NCI-H146 treated with DMSO at 0.1 percent for 48 hours (cell line): ENCODE data around the gene ATP5F1D.
"Not testable (repeated sequence)": the region's sequence is repeated elsewhere in the genome, so short reads cannot be mapped to it uniquely, and the experiment has no call there.

Experiments
- DNase-seq: peaks from one replicate; lab custom pipeline; 2025; ENCODE audit not compliant: unreplicated experiment; lab: John Stamatoyannopoulos, UW

ATP5F1D gene

DNA sequence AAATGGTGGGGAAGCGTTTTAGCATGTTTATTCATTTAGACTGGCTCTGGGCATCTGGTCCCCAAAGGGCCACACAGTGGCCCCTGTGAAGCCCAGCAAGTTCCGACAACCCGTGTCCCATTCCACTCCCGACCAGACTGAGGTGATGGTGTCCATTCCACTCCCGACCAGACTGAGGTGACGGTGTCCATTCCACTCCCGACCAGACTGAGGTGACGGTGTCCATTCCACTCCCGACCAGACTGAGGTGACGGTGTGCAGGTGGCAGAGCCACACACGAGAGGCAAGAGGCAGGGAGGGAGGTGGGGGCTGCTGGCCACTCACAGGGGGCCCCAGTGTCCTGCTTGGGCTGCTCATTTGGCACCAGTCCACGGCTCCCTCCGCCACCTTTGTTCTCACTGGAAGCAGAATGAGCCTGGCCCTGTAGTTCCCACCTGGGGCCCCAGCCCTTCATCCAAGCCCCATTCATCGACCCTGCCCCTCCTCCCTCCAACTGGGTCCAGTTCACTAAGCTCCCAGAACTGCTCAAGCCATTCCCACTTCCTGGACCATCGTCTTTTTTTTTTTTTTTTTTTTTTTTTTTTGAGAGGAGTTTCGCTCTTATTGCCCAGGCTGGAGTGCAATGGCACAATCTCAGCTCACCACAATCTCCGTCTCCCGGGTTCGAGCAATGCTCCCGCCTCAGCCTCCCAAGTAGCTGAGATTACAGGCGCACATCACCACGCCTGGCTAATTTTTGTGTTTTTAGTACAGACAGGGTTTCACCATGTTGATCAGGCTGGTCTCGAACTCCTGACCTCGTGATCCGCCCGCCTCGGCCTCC lies 4.9 kb downstream of the ATP5F1D start:
- DNase-seq, result not testable (repeated sequence)

DNA sequence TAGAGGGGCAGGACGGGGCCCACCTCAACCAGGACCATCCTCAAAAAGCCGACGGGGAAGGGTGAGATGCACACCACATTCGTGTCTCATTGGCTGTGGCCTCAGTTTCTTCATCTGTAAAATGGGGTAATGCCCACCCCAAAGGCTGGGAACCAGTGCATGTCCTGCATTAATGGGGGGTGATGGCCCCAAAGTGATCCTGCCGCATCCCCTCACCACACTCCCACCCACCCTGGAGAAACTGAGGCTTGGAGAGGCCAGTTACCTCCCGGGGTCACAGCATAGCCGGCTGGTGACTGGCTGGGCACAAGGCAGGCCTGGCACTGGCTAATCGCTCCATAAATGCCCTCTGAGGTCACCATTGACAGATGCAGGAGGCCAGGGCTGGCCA lies 6.2 kb downstream of the ATP5F1D start:
- DNase-seq, result no peak

DNA sequence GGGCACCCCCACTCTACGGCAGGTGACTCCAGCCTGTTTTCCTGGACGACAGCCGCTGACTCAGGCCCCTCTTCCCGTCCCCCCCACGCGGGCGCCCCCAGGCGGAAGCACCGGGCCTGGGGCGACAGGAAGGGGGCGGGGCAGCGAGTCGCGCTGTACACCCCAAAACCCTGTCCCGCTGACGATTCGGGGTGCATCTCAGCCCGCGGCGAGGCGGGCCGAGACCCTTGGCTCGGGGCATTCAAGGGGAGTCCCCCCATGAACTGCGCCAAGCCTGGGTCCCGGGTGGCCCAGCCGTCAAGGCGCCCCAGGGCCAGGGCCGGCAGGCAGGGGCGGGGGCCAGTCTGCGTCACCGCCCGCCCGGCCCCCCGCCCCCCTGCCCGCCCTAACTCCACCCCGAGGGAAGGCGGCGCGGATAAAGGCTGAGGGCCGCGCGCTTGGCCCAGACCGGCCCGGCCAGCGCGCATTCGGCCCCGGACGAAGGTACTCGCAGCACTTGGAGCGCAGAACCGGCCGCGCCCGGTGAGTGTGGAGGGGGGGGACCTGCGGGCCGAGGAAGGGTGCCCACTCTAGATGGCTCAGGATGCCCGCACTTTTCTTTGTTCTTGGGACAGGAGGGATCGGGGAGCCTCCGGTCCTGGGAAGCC lies 6.7 kb downstream of the ATP5F1D start, which contains the start of gene MIDN:
Gene MIDN, plus strand, starts transcription at position 445 of the 647 bp plus-strand sequence. CDS start 1,714 bp downstream, outside the sequence.
- DNase-seq, result no peak

DNA sequence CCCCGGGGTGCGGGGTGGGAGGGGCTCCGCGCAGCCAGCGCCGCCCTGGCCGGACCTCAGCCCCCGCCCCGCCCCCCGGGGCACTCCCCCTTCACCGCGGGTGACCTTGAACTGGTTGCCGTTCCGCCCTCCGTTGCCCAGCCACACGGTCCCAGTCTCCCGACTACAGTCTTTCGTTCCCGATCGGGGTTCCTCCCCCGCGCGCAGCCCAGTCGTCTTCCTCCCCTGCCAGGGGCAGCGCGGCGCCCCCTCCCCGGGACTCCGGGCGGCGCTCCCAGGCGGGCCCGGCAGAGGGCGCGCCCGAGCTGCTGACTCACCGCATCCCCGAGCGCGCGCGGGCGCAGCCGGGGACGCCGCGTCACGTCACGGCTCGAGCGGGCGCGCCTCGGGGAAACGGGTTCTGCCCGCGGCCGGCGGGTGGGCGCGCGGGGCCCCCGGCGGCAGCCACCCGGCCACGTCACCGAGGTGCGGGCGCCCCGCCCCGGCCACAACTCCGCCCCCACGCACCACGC lies 7.3 kb downstream of the ATP5F1D start:
- peak; percentile 43 for DNase-seq

DNA sequence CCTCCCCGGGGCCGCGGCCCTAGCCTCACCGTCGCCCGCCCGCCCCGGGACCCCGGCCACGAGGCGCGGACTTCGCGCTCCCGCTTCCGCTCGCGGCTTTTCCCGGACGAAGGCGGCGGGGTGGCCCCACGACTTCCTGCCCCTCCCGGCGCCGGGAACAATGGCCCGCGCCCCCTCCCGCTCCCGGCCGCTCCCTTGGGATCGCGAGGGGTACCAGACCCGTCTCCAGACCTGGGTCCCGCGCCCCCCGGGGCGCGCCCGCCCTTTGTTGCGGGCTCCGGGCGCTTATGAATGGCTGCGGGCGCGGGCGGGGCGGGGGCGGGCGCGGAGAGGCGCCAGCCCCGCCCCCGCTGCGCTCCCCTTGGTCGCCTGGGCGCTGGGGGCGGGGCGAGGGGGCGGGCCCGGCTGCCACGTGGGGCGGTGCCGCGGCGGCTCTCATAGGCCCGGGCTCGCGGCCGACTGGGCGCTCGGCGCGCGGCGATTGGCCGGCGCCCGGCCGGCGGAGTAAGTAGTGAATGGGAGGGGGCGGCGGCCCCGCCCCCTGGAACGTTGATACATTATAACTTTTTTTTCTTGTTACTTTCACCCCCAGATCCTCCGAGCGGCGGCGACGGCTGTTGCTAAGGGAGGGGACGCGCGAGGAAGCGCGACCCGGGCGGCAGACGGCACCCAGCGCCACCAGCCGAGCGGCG lies 7.9 kb downstream of the ATP5F1D start:
- peak; percentile 65 for DNase-seq

DNA sequence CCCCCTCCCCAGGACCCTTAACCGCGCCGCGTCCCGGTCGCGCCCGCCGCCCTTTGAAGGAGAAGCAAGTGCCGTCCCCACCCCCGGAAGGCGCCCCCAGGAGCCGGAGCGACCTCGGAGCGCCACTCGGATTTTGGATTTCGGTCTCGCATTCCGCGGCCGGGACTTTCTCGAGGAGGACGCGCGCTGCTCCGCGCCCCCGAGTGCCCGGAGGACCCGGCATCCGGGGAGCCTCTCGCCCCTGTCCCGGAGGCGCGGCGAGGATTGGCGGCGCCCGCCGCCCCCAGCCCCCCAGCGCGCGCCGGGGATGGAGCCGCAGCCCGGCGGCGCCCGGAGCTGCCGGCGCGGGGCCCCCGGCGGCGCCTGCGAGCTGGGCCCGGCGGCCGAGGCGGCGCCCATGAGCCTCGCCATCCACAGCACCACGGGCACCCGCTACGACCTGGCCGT lies 8.5 kb downstream of the ATP5F1D start:
- no peak for DNase-seq

- DNase-seq, result peak; percentile 26
These were observed 9.1 kb downstream of the ATP5F1D start for GRCh38 chr19:1250437-1251260.

DNA sequence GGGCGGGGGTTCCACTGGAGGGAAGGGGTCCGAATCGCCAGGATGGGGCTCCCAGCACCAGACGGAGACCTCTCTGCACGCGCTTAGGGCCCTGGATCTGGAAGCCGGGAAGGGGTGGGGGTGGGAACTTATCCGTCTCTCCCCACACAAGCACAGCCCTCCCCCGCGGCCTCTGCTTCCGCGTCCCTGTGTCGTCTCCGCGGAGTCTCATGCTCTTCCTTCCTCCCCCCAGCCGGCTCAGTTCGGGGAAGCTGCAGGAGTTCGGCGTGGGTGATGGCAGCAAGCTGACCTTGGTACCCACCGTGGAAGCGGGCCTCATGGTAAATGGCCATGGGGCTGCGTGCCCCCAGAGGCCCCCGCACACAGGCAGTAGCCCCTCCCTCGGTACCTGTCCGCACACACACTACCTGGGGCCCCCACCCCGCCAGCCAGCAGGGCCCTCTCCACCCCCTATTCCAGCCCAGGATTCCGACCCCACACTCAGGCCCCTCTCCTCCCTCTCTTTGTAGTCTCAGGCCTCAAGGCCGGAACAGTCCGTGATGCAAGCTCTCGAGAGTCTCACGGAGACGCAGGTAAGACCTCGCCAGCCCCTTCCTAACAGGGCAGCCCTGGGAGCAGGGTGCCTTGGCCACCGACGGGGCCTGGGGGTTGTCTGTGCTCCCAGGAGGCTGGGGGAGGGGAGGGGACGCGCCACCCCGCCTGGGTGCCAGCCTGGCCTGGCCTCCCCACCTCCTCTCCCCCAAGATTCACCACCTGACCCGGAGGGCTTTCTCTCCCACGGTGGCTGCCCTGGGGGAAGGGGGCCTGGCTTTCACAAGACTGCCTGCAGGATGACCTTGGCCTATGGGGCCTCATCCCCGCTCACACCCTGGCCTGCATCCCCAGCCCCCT lies 10.0 kb downstream of the ATP5F1D start:
- DNase-seq, result no peak

GRCh38 chr19:1252221-1252820 lies 10.8 kb downstream of the ATP5F1D start:
- DNase-seq, result no peak

GRCh38 chr19:1252821-1253513 lies 11.4 kb downstream of the ATP5F1D start:
- DNase-seq, result no peak

DNA sequence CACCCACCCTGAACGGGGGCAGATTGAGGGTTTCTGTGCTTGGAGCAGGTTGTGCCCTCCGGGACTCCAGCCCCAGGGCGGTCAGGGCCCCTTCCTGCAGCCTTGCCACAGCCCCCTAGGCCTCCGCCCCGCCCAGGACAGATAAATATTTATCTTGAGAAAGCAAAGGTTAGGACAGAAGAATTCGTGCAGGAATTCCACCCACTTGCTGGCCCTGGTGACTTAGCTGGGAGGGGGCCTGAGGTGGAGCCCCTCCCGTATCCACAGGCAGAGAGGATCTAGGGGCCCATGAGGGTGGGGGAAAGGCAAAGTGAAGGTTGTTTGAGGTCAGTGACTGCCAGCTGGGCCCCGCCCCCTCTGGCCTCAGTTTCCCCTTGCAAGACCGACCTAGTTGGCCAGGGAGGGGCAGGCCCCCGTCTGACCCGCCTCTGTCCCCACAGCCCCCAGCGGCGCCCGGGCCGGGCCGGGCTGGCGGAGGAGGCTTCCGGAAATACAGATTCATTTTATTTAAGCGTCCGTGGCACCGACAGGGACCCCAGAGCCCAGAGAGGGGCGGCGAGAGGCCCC lies 12.0 kb downstream of the ATP5F1D start:
- no peak for DNase-seq

- no peak for DNase-seq
These were observed 12.6 kb downstream of the ATP5F1D start for GRCh38 chr19:1254081-1254527.

GRCh38 chr19:1254530-1255185 lies 13.1 kb downstream of the ATP5F1D start:
- no peak for DNase-seq

DNA sequence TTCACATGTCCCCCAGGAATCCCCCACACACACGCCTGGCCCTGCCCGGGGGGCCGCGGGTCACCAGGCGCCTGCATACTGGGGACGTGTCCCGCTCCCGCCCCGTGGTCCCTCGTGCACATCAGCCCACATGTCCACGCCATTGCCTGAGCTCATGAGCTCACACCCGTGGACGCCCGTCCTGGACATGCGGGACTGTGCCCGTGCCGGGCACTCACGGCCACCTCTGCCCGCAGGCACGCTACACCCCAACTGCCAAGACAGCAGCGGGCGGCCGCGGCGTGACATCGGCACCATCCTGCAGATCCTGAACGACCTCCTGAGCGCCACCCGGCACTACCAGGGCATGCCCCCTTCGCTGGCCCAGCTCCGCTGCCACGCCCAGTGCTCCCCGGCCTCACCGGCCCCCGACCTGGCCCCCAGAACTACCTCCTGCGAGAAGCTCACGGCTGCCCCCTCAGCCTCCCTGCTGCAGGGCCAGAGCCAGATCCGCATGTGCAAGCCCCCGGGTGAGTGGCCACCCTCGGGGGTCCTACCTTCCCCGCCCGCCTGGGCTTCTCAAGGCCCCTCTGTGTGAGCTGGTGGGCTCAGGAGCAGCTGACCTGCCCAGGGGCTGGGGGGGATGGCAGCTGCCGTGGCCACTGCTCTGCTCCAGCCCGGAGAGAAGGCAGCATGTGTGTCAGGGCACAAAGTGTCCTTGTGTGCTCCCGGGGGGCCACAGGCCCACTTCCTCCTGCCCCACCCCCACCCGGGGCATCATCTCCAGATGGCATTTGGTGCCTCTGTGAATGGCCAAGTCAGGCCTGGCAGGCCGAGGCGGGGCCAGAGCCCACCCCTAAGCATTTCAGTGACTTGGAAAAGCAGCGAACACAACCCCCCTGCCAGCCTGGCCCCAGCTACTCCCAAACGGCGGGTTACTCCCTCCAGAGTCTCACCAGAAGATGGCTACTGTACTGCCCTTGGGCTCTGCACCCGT lies 13.9 kb downstream of the ATP5F1D start:
- no peak for DNase-seq

DNA sequence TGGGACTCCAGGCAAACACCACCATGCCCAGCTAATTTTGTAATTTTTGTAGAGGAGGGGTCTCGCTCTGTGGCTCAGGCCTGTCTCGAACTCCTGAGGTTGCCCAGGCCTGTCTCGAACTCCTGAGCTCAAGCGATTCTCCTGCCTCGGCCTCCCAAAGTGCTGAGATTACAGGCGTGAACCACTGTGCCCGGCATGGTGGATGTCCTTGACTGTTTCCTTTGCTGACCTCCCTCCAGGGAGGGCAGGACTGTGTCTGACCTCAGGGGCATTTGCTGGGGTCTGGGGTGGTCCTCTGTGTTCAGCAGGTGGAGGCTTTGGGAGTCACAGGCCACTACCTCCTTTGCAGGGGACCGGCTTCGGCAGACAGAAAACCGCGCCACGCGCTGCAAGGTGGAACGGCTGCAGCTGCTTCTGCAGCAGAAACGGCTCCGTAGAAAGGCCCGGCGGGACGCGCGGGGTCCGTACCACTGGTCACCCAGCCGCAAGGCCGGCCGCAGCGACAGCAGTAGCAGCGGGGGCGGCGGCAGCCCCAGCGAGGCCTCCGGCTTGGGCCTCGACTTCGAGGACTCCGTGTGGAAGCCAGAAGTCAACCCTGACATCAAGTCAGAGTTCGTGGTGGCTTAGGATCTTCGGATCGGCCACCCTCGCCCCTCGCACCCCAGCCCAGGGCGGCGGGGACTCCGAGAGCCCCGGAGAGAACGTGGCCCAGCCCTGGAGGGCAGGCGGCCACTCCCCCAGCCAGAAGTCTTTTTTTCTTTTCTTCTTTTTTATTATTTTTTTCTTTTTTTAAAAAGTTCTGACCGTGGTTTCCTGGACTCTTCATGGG lies 15.3 kb downstream of the ATP5F1D start:
- no peak for DNase-seq
